DMS 273 (cell line): Measurements from ENCODE around the gene DOK3.
"Not testable (repeated sequence)": the region's sequence is repeated elsewhere in the genome, so short reads cannot be mapped to it uniquely, and the experiment has no call there.

Experiments
- DNase-seq: peaks from one replicate; lab custom pipeline; 2025; ENCODE audit not compliant: unreplicated experiment; lab: John Stamatoyannopoulos, UW

DOK3 gene

GRCh38 chr5:177498013-177498787 lies 11.4 kb downstream of the DOK3 start:
- DNase-seq, result peak; percentile 68

- DNase-seq, result peak; percentile 98
Measured at GRCh38 chr5:177497292-177498012, 12.2 kb downstream of the DOK3 start, which contains the start of gene PDLIM7. TSS of gene PDLIM7 (minus strand) at chr5:177497604. CDS start at chr5:177496512, 1,092 bp downstream.

DNA sequence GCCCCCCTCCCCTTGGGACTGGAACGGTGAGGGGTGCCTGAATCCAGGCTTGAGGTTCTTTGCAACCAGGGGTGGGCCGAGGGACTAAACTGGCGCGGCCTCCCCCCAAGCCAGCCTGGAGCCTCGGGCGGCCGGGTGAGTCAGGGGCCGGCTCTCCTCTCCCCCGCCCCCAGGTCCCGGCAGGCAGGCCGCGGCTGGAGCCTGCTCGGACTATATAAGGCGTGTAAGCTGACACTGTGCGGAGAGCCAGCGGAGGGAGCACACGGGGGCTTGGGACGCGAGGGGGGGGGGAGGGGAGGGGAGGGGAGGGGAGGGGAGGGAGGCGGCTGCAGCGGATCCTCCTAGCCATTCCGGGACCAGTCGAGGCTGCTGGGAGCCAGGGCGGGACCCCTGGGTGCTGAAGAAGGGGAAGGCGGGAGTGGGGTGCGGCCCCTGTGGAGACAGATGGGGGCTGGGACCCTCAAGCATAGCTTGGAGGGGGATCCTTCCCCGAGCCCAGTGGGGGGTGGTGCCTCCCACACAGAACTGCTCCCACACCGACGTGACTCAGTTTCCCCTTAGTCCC lies 12.8 kb downstream of the DOK3 start:
- DNase-seq, result peak; percentile 95

- peak; percentile 71 for DNase-seq
Measured at GRCh38 chr5:177496070-177496726, 13.4 kb downstream of the DOK3 start.

DNA sequence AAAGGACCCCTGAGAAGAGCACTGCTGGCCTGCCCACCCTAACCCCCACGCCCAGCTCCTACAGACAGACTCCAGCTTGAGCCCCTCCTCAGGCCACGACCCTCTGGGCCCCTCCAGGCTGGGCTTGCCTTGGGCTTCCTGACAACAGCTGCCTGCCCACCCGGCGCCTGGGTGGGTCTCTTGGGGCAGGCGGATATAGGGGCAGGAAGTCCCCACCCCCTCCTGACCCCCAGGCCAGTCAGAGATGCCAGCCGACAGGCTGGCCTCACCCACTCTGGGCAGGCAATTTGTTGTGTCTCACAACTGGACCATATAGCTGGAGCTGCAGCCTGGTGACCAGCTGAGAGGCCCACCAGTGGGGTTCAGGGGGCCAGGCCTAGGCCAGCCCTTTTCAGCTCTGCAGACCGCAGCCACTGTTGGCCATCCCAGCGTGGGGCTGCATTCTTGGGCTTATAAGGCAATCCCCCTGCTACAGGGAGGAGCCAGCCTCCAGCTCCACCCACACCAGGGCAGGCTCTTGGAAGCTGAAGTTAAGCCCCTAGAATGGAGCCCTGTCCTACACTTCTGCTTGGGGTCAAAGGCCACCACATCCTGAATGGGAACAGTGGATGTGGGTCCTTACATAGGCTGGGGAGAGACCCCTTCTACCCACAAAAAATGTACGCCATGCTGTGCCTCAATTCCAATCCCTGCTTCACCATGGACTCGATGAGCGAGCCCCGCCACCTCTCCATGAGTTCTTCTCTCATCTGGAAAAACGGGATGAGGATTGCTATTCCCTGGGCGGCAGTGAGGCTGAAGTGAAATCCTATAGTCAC lies 14.2 kb downstream of the DOK3 start:
- DNase-seq, result peak; percentile 46

- DNase-seq, result peak; percentile 76
Measured at GRCh38 chr5:177494346-177495195, 15.1 kb downstream of the DOK3 start.

DNA sequence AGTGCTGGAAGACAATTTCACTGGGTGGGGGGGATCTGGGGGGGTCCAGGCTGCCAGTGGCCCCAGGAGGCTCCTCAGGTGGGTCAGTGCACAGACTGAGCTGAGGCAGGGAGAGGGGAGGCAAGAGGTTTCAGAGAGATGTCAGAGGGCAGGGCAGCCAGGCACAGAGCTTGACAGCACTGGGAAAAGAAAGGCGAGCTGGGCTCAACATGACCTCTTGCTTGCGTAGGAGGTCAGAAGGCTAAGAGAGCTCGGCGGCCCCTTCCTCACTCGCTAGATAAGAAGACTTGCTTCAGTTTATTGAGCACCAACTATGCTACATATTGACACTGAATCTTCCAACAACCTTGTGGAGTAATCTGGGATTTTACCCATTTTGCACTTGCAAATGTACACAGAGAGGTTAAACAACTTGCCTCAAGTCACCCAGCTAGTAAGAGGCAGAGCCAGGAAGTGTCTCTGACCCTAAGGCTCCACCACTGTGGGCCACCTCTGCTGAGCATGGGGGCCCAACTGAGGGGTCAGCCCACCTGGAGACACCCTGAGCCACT lies 15.8 kb downstream of the DOK3 start:
- no peak for DNase-seq

DNA sequence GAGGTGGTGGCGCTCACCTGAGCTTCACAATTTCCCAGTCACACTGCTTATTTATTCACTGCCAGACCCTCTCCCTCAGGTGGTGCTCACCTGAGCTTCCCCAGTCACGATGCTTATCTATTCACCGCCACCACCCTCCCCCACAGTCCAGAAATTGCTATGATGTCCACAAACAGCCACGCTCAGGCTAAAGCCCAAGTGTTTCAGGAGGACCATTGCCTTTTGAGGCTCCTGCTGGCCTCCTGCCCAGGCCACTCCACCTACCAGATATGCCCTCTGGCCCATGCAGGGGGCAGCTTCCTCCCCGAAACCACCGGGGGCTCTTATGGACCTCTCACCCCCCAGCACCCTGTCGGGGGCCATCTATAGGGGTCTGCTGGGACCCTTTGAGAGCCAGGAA lies 16.8 kb downstream of the DOK3 start:
- no peak for DNase-seq

DNA sequence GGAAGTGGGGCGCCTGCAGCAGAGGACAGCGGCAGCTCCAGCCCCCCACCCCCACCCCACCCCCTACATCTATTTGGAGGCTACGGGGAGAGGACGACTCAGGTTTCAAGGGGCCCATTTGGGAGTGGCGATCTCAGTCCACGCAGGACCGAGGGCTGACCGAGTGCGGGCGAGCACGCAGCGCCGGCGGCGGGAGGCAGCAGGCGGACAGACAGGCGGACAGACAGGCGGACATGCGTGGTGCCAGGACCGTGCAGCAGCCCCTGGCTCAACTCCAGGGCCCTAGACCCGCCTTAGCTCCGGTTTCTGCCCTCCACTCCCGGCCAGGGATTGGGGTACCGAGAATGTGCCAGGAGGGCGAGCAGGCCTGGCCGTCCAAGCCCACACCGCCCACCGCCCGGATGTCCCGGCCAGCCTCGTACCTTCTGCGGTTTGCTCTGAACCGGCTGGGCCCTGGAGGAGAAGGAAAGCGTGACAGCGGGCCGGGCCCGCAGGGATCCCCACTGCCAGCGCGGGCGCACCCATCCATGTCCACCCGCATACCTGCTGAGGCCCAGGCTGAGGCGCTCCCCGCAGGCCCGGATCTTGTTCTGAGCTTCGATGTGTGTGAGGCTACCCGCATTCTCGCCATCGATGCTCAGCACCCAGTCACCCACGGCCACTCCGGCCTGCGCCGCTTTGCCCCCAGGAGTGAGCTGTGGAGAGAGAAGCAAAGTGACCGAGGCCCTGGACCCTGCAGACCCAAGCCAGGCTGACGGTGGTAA lies 17.5 kb downstream of the DOK3 start:
- no peak for DNase-seq

- DNase-seq, result peak; percentile 51
Measured at GRCh38 chr5:177491429-177491945, 18.1 kb downstream of the DOK3 start.

- DNase-seq, result no peak
Measured at GRCh38 chr5:177490992-177491391, 18.6 kb downstream of the DOK3 start.

- no peak for DNase-seq
Measured at GRCh38 chr5:177490311-177490991, 19.2 kb downstream of the DOK3 start.

DNA sequence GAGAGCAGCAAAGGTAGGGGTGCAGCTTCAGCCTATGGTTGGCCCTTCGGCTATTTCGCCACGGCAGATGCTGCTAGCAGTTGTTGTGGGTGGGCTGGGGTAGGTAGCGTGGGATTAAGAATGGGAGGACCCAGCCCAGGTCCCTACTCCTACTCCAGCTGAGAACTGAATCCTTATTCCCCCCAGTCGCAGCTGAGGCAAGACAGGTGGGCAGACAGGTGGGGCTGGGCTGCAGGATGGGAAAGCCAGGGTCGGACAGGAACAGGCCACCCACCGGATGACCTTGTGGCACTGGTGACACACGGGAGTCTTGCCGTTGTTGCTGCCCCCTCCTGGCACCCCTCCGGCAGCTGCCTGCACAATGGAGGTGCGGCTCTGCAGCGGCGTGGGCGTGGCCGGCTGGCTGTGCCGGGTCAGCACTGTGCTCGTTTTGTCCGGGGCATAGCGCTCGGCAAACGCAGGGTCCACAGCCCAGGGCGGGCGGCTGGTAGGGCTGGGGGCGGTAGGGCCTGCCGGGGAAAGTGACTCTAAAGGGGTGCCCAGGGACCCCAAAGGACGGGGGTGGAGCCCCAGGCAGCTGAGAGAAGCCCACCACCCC lies 20.4 kb downstream of the DOK3 start:
- DNase-seq, result no peak

- no peak for DNase-seq
Measured at GRCh38 chr5:177487975-177488374, 21.7 kb downstream of the DOK3 start.

GRCh38 chr5:177487144-177487543 lies 22.5 kb downstream of the DOK3 start:
- DNase-seq, result no peak

DNA sequence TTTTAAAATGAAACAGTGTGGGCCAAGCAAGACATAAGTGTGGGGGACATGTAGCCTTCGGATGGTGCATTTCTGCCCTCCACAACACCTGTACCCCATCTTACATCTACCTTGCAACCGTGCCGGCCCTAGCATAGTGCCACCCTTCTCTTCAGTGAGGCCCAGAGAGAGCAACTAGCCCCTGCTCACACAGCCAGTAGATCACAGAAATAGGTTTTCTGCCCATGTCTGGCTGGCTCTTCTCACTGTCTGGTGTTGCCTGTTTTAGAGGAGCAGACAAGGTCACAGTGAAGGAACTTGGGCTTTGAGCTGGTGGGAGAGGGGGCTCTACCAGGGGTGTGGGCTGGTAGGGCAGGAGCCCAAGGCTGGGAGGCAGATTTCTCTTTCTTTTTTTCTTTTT lies 23.4 kb downstream of the DOK3 start:
- DNase-seq, result no peak

DNA sequence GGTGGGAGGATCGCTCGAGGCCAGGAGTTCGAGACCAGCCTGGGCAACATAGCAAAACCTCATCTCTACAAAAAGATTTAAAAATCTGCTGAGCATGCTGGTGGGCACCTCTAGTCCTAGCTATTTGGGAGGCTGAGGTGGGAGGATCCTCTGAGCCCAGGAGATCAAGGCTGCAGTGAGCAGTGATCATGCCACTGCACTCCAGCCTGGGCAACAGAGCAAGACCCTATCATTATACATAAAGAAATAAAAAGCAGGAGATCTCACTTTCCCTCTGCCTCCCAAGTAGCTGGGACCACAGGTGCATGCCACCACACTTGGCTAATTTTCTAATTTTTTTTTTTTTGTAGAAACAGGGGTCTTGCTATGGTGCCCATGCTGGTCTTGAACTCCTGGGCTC lies 23.9 kb downstream of the DOK3 start:
- DNase-seq, result not testable (repeated sequence)
